ENCODE data around the gene NMUR2. TPM values are rescaled to one million over a fixed set of nuclear protein-coding genes. Genes with fewer than 3 reads are reported as not detected.

The NMUR2 gene
- total RNA-seq, 1 experiment from 2014 or later, result not detected

DNA sequence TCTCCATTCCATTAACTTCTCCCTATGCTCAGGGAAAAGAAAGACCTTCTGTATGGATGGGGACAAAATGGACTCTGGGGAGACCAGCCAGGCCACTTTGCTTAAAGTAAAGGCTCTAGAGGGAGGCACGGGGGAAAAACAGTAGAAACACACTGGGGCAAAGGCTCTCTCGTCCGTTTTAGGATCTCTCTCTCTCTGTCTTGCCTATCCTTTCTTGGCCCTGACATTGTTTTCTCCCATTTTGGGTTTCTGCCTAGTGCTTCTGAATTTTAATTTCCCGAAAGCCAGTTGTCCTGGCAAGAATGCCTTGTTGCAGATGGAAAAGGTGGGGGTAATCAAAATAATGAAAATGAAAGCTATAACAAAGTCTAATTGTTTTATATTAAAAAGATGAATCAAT, 28.2 kb downstream of the NMUR2 start:
- no peaks in the 10 kb centered on the region for H3K4me1 ChIP-seq (ENCODE audit: control insufficient read depth in 1 of 2, insufficient read depth in 2 of 2, low read length in 2 of 2)
- no peaks in the 10 kb centered on the region for H3K36me3 ChIP-seq (ENCODE audit: control insufficient read depth in 1 of 2, insufficient read depth in 2 of 2, low read length in 2 of 2)
- intact Hi-C loops (cut with micrococcal nuclease), result loop anchor here (10.0 kb wide), 1 partner anchor 128 kb away; no protein-coding TSS in a partner anchor
- no peaks in the 10 kb centered on the region for H3K9me2 ChIP-seq (ENCODE audit: insufficient read depth)
- H3K9me3 ChIP-seq (ENCODE audit: control insufficient read depth in 1 of 2, insufficient read depth in 1 of 2, low read depth in 1 of 2, low read length in 2 of 2), result no peaks in the 10 kb centered on the region
- POLR2A ChIA-PET, result no interaction called here
- no peaks in the 10 kb centered on the region for H4K20me1 ChIP-seq (ENCODE audit: insufficient read depth)
- BruUV-seq (replicated peaks), result no TSS peak
- H3K27ac ChIP-seq (ENCODE audit: low read depth, low read length), result no peak overlapping the region
- H3K4me3 ChIP-seq (replicated peaks in 1 of 2; ENCODE audit: low read depth in 1 of 2, low read length in 2 of 2), result no peak overlapping the region
- no peak overlapping the region for H3K4me2 ChIP-seq (ENCODE audit: low read length)
- CTCF ChIA-PET, result no interaction called here
- no peaks in the 10 kb centered on the region for H3K79me2 ChIP-seq (ENCODE audit: insufficient read depth, low read length)
- DNase-seq (ENCODE audit: low read depth, low spot score), result no peak
- H2AFZ ChIP-seq (ENCODE audit: low read depth, low read length, poor library complexity, severe bottlenecking), result no peak overlapping the region
- TF ChIP-seq ELF1 (IDR thresholded peaks at IDR 0.05; ENCODE audit: borderline replicate concordance, low read depth), result no peak
- TF ChIP-seq, protein P1, sequence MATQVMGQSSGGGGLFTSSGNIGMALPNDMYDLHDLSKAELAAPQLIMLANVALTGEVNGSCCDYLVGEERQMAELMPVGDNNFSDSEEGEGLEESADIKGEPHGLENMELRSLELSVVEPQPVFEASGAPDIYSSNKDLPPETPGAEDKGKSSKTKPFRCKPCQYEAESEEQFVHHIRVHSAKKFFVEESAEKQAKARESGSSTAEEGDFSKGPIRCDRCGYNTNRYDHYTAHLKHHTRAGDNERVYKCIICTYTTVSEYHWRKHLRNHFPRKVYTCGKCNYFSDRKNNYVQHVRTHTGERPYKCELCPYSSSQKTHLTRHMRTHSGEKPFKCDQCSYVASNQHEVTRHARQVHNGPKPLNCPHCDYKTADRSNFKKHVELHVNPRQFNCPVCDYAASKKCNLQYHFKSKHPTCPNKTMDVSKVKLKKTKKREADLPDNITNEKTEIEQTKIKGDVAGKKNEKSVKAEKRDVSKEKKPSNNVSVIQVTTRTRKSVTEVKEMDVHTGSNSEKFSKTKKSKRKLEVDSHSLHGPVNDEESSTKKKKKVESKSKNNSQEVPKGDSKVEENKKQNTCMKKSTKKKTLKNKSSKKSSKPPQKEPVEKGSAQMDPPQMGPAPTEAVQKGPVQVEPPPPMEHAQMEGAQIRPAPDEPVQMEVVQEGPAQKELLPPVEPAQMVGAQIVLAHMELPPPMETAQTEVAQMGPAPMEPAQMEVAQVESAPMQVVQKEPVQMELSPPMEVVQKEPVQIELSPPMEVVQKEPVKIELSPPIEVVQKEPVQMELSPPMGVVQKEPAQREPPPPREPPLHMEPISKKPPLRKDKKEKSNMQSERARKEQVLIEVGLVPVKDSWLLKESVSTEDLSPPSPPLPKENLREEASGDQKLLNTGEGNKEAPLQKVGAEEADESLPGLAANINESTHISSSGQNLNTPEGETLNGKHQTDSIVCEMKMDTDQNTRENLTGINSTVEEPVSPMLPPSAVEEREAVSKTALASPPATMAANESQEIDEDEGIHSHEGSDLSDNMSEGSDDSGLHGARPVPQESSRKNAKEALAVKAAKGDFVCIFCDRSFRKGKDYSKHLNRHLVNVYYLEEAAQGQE (IDR thresholded peaks at IDR 0.05; ENCODE audit: low read depth), result no peak
- TF ChIP-seq, protein P2, sequence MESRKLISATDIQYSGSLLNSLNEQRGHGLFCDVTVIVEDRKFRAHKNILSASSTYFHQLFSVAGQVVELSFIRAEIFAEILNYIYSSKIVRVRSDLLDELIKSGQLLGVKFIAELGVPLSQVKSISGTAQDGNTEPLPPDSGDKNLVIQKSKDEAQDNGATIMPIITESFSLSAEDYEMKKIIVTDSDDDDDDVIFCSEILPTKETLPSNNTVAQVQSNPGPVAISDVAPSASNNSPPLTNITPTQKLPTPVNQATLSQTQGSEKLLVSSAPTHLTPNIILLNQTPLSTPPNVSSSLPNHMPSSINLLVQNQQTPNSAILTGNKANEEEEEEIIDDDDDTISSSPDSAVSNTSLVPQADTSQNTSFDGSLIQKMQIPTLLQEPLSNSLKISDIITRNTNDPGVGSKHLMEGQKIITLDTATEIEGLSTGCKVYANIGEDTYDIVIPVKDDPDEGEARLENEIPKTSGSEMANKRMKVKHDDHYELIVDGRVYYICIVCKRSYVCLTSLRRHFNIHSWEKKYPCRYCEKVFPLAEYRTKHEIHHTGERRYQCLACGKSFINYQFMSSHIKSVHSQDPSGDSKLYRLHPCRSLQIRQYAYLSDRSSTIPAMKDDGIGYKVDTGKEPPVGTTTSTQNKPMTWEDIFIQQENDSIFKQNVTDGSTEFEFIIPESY (IDR thresholded peaks at IDR 0.05; ENCODE audit: extremely low read depth, insufficient replicate concordance, low read length), result no peak
- TF ChIP-seq, protein P3, sequence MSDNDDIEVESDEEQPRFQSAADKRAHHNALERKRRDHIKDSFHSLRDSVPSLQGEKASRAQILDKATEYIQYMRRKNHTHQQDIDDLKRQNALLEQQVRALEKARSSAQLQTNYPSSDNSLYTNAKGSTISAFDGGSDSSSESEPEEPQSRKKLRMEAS (IDR thresholded peaks at IDR 0.05), result no peak
- no peak for TF ChIP-seq POLR2A (IDR thresholded peaks at IDR 0.05; ENCODE audit: borderline replicate concordance, extremely low read depth, insufficient read depth, insufficient read length)
- TF ChIP-seq EZH2phosphoT487 (IDR thresholded peaks at IDR 0.05; ENCODE audit: borderline replicate concordance), result no peak
- TF ChIP-seq EZH2 (IDR thresholded peaks at IDR 0.05), result no peak
- TF ChIP-seq, protein P4, sequence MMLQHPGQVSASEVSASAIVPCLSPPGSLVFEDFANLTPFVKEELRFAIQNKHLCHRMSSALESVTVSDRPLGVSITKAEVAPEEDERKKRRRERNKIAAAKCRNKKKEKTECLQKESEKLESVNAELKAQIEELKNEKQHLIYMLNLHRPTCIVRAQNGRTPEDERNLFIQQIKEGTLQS (IDR thresholded peaks at IDR 0.05), result no peak
- TF ChIP-seq, protein P5, sequence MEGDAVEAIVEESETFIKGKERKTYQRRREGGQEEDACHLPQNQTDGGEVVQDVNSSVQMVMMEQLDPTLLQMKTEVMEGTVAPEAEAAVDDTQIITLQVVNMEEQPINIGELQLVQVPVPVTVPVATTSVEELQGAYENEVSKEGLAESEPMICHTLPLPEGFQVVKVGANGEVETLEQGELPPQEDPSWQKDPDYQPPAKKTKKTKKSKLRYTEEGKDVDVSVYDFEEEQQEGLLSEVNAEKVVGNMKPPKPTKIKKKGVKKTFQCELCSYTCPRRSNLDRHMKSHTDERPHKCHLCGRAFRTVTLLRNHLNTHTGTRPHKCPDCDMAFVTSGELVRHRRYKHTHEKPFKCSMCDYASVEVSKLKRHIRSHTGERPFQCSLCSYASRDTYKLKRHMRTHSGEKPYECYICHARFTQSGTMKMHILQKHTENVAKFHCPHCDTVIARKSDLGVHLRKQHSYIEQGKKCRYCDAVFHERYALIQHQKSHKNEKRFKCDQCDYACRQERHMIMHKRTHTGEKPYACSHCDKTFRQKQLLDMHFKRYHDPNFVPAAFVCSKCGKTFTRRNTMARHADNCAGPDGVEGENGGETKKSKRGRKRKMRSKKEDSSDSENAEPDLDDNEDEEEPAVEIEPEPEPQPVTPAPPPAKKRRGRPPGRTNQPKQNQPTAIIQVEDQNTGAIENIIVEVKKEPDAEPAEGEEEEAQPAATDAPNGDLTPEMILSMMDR (IDR thresholded peaks at IDR 0.05 in 2 of 3, conservative IDR thresholded peaks at IDR 0.05 in 1 of 3; ENCODE audit: borderline replicate concordance in 1 of 3, insufficient read depth in 1 of 3, low read depth in 2 of 3, low read length in 2 of 3), result no peak
- TF ChIP-seq SP1 (IDR thresholded peaks at IDR 0.05; ENCODE audit: low read depth), result no peak
- TF ChIP-seq SRF (IDR thresholded peaks at IDR 0.05; ENCODE audit: low read depth), result no peak
- TF ChIP-seq SIN3A (IDR thresholded peaks at IDR 0.05; ENCODE audit: low read depth), result no peak
- no peak for TF ChIP-seq POLR2AphosphoS5 (IDR thresholded peaks at IDR 0.05; ENCODE audit: low read depth, low read length)
- TF ChIP-seq ZFX (IDR thresholded peaks at IDR 0.05), result no peak
- TF ChIP-seq FOSL1 (IDR thresholded peaks at IDR 0.05; ENCODE audit: low read depth), result no peak
- H3K9ac ChIP-seq (ENCODE audit: low read length), result no peak overlapping the region
- peaks cover 7% of the 10 kb centered on the region; the same call in 1 of the 2 replicates for H3K27me3 ChIP-seq (ENCODE audit: insufficient read depth, low read length)
- RAD21 ChIA-PET (ENCODE audit: low non-redundant PET in 1 of 2, low total read pairs in 2 of 2, uncharacterized antibody in 2 of 2, unreplicated experiment in 2 of 2), result no interaction called here
- ATAC-seq, result no peak
